ELR (cell line): Measurements from ENCODE around the gene AGER.
"Not testable (repeated sequence)": the region's sequence is repeated elsewhere in the genome, so short reads cannot be mapped to it uniquely, and the experiment has no call there.

Experiments used
- DNase-seq: peaks from one replicate; pipeline ENCODE4 v3.0.0-alpha.2; 2015; ENCODE audit warnings: low read depth

Gene AGER

GRCh38 chr6:32198866-32199265 is 14.8 kb upstream of the AGER start:
- DNase-seq: no peak

GRCh38 chr6:32198345-32198696 is 14.3 kb upstream of the AGER start:
- no peak for DNase-seq

- no peak for DNase-seq
These were observed 12.9 kb upstream of the AGER start for GRCh38 chr6:32196682-32197616.

GRCh38 chr6:32195902-32196681 is 12.0 kb upstream of the AGER start:
- DNase-seq: peak; percentile 93

GRCh38 chr6:32195652-32195901 is 11.5 kb upstream of the AGER start:
- peak; percentile 100 for DNase-seq

GRCh38 chr6:32194825-32195651 is 11.0 kb upstream of the AGER start:
- DNase-seq: peak; percentile 74

GRCh38 chr6:32194388-32194787 is 10.3 kb upstream of the AGER start:
- DNase-seq: no peak

- not testable (repeated sequence) for DNase-seq
These were observed 9.0 kb upstream of the AGER start for GRCh38 chr6:32193096-32193495.

- peak; percentile 68 for DNase-seq
These were observed 8.6 kb upstream of the AGER start, which contains the start of gene GPSM3 for GRCh38 chr6:32192608-32193039. Gene GPSM3, minus strand, starts transcription at chr6:32192643. Its CDS starts 130 bp downstream, at chr6:32192513.

- no peak for DNase-seq
These were observed 7.9 kb upstream of the AGER start for GRCh38 chr6:32191696-32192607.

- DNase-seq: no peak
These were observed 7.0 kb upstream of the AGER start for GRCh38 chr6:32190911-32191677.

- DNase-seq: peak; percentile 89
These were observed 6.2 kb upstream of the AGER start, which contains the start of gene PBX2 for GRCh38 chr6:32190054-32190851. Gene PBX2, minus strand, starts transcription at chr6:32190202. Its CDS starts 287 bp downstream, at chr6:32189915.

GRCh38 chr6:32189742-32190053 is 5.6 kb upstream of the AGER start:
- no peak for DNase-seq

- peak; percentile 25 for DNase-seq
These were observed 5.2 kb upstream of the AGER start for GRCh38 chr6:32189069-32189741.

GRCh38 chr6:32188381-32189068 is 4.5 kb upstream of the AGER start:
- peak; percentile 12 for DNase-seq

- not testable (repeated sequence) for DNase-seq
These were observed 3.8 kb upstream of the AGER start for GRCh38 chr6:32187725-32188380.

- DNase-seq: no peak
These were observed 3.1 kb upstream of the AGER start for GRCh38 chr6:32187009-32187709.
